ENCODE results near the gene BSG. TPM values are rescaled to one million over a fixed set of nuclear protein-coding genes. Genes with fewer than 3 reads are reported as not detected.
A peak's percentile ranks its signal among the peaks of the same experiment; 100 is the strongest.

BSG gene
- total and polyA plus RNA-seq, 9 of the 15 experiments (the other 6 are each of a cell fraction or from before 2014, with no cell fraction given) = 4.6 to 495 (median 187) TPM

- TF ChIP-seq, protein P1, sequence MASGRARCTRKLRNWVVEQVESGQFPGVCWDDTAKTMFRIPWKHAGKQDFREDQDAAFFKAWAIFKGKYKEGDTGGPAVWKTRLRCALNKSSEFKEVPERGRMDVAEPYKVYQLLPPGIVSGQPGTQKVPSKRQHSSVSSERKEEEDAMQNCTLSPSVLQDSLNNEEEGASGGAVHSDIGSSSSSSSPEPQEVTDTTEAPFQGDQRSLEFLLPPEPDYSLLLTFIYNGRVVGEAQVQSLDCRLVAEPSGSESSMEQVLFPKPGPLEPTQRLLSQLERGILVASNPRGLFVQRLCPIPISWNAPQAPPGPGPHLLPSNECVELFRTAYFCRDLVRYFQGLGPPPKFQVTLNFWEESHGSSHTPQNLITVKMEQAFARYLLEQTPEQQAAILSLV (tag; IDR thresholded peaks at IDR 0.05) = peak; percentile 57; the same call in 1 of the 2 replicates
- TF ChIP-seq POLR2H (tag; IDR thresholded peaks at IDR 0.05; ENCODE audit: low read depth) = peak; percentile 37; the same call in 1 of the 2 replicates
- no peak for TF ChIP-seq ASH1L (IDR thresholded peaks at IDR 0.05; ENCODE audit: borderline replicate concordance, low read depth, partially characterized antibody)
- no peak for TF ChIP-seq ZSCAN32 (CRISPR knock-in tag; IDR thresholded peaks at IDR 0.05)
- TF ChIP-seq, protein P2, sequence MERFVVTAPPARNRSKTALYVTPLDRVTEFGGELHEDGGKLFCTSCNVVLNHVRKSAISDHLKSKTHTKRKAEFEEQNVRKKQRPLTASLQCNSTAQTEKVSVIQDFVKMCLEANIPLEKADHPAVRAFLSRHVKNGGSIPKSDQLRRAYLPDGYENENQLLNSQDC (CRISPR knock-in tag; IDR thresholded peaks at IDR 0.05) = no peak
- no peak for TF ChIP-seq GTF2B (IDR thresholded peaks at IDR 0.05; ENCODE audit: extremely low read depth, insufficient read length)
- peak; percentile 60 for TF ChIP-seq POLR2G (IDR thresholded peaks at IDR 0.05; ENCODE audit: low read depth, low read length)
- TF ChIP-seq TRIM24 (IDR thresholded peaks at IDR 0.05) = peak; percentile 96
- TF ChIP-seq BCL6 (CRISPR knock-in tag; IDR thresholded peaks at IDR 0.05) = no peak
- no peak for TF ChIP-seq SMAD1 (IDR thresholded peaks at IDR 0.05; ENCODE audit: low read depth, low read length, partially characterized antibody)
- TF ChIP-seq VEZF1 (CRISPR knock-in tag; IDR thresholded peaks at IDR 0.05) = peak; percentile 98
- no peak for TF ChIP-seq KLF16 (IDR thresholded peaks at IDR 0.05)
- no peak for TF ChIP-seq ZNF668 (CRISPR knock-in tag; IDR thresholded peaks at IDR 0.05)
- TF ChIP-seq ZC3H4 (CRISPR knock-in tag; IDR thresholded peaks at IDR 0.05; ENCODE audit: borderline replicate concordance) = no peak
- no peak for TF ChIP-seq BRCA1 (IDR thresholded peaks at IDR 0.05)
- TF ChIP-seq BRCA1 (CRISPR knock-in tag; IDR thresholded peaks at IDR 0.05) = no peak
- TF ChIP-seq ZNF589 (CRISPR knock-in tag; IDR thresholded peaks at IDR 0.05; ENCODE audit: low read depth) = no peak
- no peak for TF ChIP-seq ZNF699 (CRISPR knock-in tag; IDR thresholded peaks at IDR 0.05; ENCODE audit: insufficient replicate concordance)
- no peak for TF ChIP-seq NR2C2 (CRISPR knock-in tag; IDR thresholded peaks at IDR 0.05)
- TF ChIP-seq NR2C2 (tag; IDR thresholded peaks at IDR 0.05) = no peak
- TF ChIP-seq, protein P3, sequence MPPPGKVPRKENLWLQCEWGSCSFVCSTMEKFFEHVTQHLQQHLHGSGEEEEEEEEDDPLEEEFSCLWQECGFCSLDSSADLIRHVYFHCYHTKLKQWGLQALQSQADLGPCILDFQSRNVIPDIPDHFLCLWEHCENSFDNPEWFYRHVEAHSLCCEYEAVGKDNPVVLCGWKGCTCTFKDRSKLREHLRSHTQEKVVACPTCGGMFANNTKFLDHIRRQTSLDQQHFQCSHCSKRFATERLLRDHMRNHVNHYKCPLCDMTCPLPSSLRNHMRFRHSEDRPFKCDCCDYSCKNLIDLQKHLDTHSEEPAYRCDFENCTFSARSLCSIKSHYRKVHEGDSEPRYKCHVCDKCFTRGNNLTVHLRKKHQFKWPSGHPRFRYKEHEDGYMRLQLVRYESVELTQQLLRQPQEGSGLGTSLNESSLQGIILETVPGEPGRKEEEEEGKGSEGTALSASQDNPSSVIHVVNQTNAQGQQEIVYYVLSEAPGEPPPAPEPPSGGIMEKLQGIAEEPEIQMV (tag; conservative IDR thresholded peaks at IDR 0.05; ENCODE audit: low read depth) = no peak
- TF ChIP-seq TEAD4 (IDR thresholded peaks at IDR 0.05; ENCODE audit: low read length) = peak; percentile 79
- TF ChIP-seq TEAD4 (CRISPR knock-in tag; IDR thresholded peaks at IDR 0.05; ENCODE audit: borderline replicate concordance) = no peak
- TF ChIP-seq RB1 (IDR thresholded peaks at IDR 0.05; ENCODE audit: low read depth) = peak; percentile 45; the same call in 1 of the 2 replicates
- TF ChIP-seq RFX1 (IDR thresholded peaks at IDR 0.05) = no peak
- TF ChIP-seq FUS (optimal IDR thresholded peaks at IDR 0.05; ENCODE audit: low read depth, low read length) = no peak
- TF ChIP-seq MEF2A (IDR thresholded peaks at IDR 0.05; ENCODE audit: control insufficient read depth, low read depth, low read length) = no peak
Measured at GRCh38 chr19:566403-566802, 6.0 kb upstream of the BSG start (continued).
